Measurements from ENCODE around the gene FMNL2.

Gene FMNL2

GRCh38 chr2:152396051-152396511 lies 61.1 kb downstream of the FMNL2 start:
- no peaks in the 10 kb centered on the region for H3K9me3 Mint-ChIP-seq
- H3K27me3 Mint-ChIP-seq (ENCODE audit: low read depth): peaks cover 29% of the 10 kb centered on the region
- no peak overlapping the region for H3K4me3 Mint-ChIP-seq
- no peak overlapping the region for H3K27ac Mint-ChIP-seq
- H3K4me1 Mint-ChIP-seq (ENCODE audit: low read depth): peaks cover 15% of the 10 kb centered on the region
- H3K36me3 Mint-ChIP-seq (ENCODE audit: low read depth): no peaks in the 10 kb centered on the region

- H3K27ac Mint-ChIP-seq: no peak overlapping the region
- no peaks in the 10 kb centered on the region for H3K9me3 Mint-ChIP-seq
- peaks cover 29% of the 10 kb centered on the region for H3K27me3 Mint-ChIP-seq (ENCODE audit: low read depth)
- no peak overlapping the region for H3K4me3 Mint-ChIP-seq
- H3K4me1 Mint-ChIP-seq (ENCODE audit: low read depth): peaks cover 16% of the 10 kb centered on the region
- no peaks in the 10 kb centered on the region for H3K36me3 Mint-ChIP-seq (ENCODE audit: low read depth)
These were observed 61.8 kb downstream of the FMNL2 start for GRCh38 chr2:152396763-152397162.

GRCh38 chr2:152399003-152399402 lies 64.0 kb downstream of the FMNL2 start:
- no peaks in the 10 kb centered on the region for H3K36me3 Mint-ChIP-seq (ENCODE audit: low read depth)
- H3K9me3 Mint-ChIP-seq: no peaks in the 10 kb centered on the region
- peaks cover 29% of the 10 kb centered on the region for H3K27me3 Mint-ChIP-seq (ENCODE audit: low read depth)
- peaks cover 29% of the 10 kb centered on the region for H3K4me1 Mint-ChIP-seq (ENCODE audit: low read depth)
- no peak overlapping the region for H3K4me3 Mint-ChIP-seq
- no peak overlapping the region for H3K27ac Mint-ChIP-seq

- no peak overlapping the region for H3K27ac Mint-ChIP-seq
- H3K4me3 Mint-ChIP-seq: no peak overlapping the region
- no peaks in the 10 kb centered on the region for H3K36me3 Mint-ChIP-seq (ENCODE audit: low read depth)
- H3K27me3 Mint-ChIP-seq (ENCODE audit: low read depth): peaks cover 29% of the 10 kb centered on the region
- peaks cover 34% of the 10 kb centered on the region for H3K4me1 Mint-ChIP-seq (ENCODE audit: low read depth)
- H3K9me3 Mint-ChIP-seq: no peaks in the 10 kb centered on the region
These were observed 65.7 kb downstream of the FMNL2 start for GRCh38 chr2:152400607-152401214.

GRCh38 chr2:152402780-152403759 lies 68.1 kb downstream of the FMNL2 start:
- Mint-ChIP-seq H3K4me3 (peak overlapping the region; percentile 48), H3K36me3 (ENCODE audit: low read depth) (no peaks in the 10 kb centered on the region), H3K27ac (peak overlapping the region; percentile 85), H3K4me1 (ENCODE audit: low read depth) (peaks cover 57% of the 10 kb centered on the region), H3K9me3 (no peaks in the 10 kb centered on the region), H3K27me3 (ENCODE audit: low read depth) (peaks cover 18% of the 10 kb centered on the region)

GRCh38 chr2:152405206-152406118 lies 70.5 kb downstream of the FMNL2 start:
- H3K4me3 Mint-ChIP-seq: peak overlapping the region; percentile 35
- H3K36me3 Mint-ChIP-seq (ENCODE audit: low read depth): no peaks in the 10 kb centered on the region
- peaks cover 50% of the 10 kb centered on the region for H3K4me1 Mint-ChIP-seq (ENCODE audit: low read depth)
- H3K9me3 Mint-ChIP-seq: no peaks in the 10 kb centered on the region
- H3K27ac Mint-ChIP-seq: peak overlapping the region; percentile 33
- no peaks in the 10 kb centered on the region for H3K27me3 Mint-ChIP-seq (ENCODE audit: low read depth)

- Mint-ChIP-seq H3K4me3 (peak overlapping the region; percentile 35), H3K36me3 (ENCODE audit: low read depth) (no peaks in the 10 kb centered on the region), H3K27me3 (ENCODE audit: low read depth) (no peaks in the 10 kb centered on the region), H3K4me1 (ENCODE audit: low read depth) (peaks cover 48% of the 10 kb centered on the region), H3K9me3 (no peaks in the 10 kb centered on the region), H3K27ac (peak overlapping the region; percentile 33)
These were observed 71.3 kb downstream of the FMNL2 start for GRCh38 chr2:152406119-152406835.

GRCh38 chr2:152406836-152407161 lies 71.8 kb downstream of the FMNL2 start:
- no peaks in the 10 kb centered on the region for H3K9me3 Mint-ChIP-seq
- no peaks in the 10 kb centered on the region for H3K27me3 Mint-ChIP-seq (ENCODE audit: low read depth)
- peaks cover 45% of the 10 kb centered on the region for H3K4me1 Mint-ChIP-seq (ENCODE audit: low read depth)
- H3K36me3 Mint-ChIP-seq (ENCODE audit: low read depth): no peaks in the 10 kb centered on the region
- no peak overlapping the region for H3K4me3 Mint-ChIP-seq
- peak overlapping the region; percentile 70 for H3K27ac Mint-ChIP-seq

- Mint-ChIP-seq H3K4me3 (peak overlapping the region; percentile 75), H3K4me1 (ENCODE audit: low read depth) (peaks cover 45% of the 10 kb centered on the region), H3K27ac (peak overlapping the region; percentile 70), H3K36me3 (ENCODE audit: low read depth) (no peaks in the 10 kb centered on the region), H3K9me3 (no peaks in the 10 kb centered on the region), H3K27me3 (ENCODE audit: low read depth) (no peaks in the 10 kb centered on the region)
These were observed 72.3 kb downstream of the FMNL2 start for GRCh38 chr2:152407204-152407721.

GRCh38 chr2:152407806-152408205 lies 72.8 kb downstream of the FMNL2 start:
- Mint-ChIP-seq H3K36me3 (ENCODE audit: low read depth) (no peaks in the 10 kb centered on the region), H3K27me3 (ENCODE audit: low read depth) (no peaks in the 10 kb centered on the region), H3K27ac (peak overlapping the region; percentile 70), H3K4me1 (ENCODE audit: low read depth) (peaks cover 40% of the 10 kb centered on the region), H3K9me3 (no peaks in the 10 kb centered on the region), H3K4me3 (peak overlapping the region; percentile 75)

GRCh38 chr2:152408254-152408653 lies 73.3 kb downstream of the FMNL2 start:
- no peak overlapping the region for H3K27ac Mint-ChIP-seq
- no peak overlapping the region for H3K4me3 Mint-ChIP-seq
- H3K9me3 Mint-ChIP-seq: no peaks in the 10 kb centered on the region
- H3K27me3 Mint-ChIP-seq (ENCODE audit: low read depth): no peaks in the 10 kb centered on the region
- H3K4me1 Mint-ChIP-seq (ENCODE audit: low read depth): peaks cover 36% of the 10 kb centered on the region
- H3K36me3 Mint-ChIP-seq (ENCODE audit: low read depth): no peaks in the 10 kb centered on the region

- Mint-ChIP-seq H3K4me1 (ENCODE audit: low read depth) (peaks cover 31% of the 10 kb centered on the region), H3K27ac (no peak overlapping the region), H3K9me3 (no peaks in the 10 kb centered on the region), H3K27me3 (ENCODE audit: low read depth) (peaks cover 5% of the 10 kb centered on the region), H3K36me3 (ENCODE audit: low read depth) (no peaks in the 10 kb centered on the region), H3K4me3 (no peak overlapping the region)
These were observed 74.6 kb downstream of the FMNL2 start for GRCh38 chr2:152409386-152410164.

GRCh38 chr2:152410165-152410597 lies 75.2 kb downstream of the FMNL2 start:
- H3K27me3 Mint-ChIP-seq (ENCODE audit: low read depth): peaks cover 5% of the 10 kb centered on the region
- no peaks in the 10 kb centered on the region for H3K36me3 Mint-ChIP-seq (ENCODE audit: low read depth)
- H3K27ac Mint-ChIP-seq: no peak overlapping the region
- peaks cover 34% of the 10 kb centered on the region for H3K4me1 Mint-ChIP-seq (ENCODE audit: low read depth)
- H3K4me3 Mint-ChIP-seq: no peak overlapping the region
- H3K9me3 Mint-ChIP-seq: no peaks in the 10 kb centered on the region
